Small intestine (tissue), 7 donors: ENCODE results near the gene THOC6. TPM values are rescaled to one million over a fixed set of nuclear protein-coding genes. Genes with fewer than 3 reads are reported as not detected.
"Not testable (repeated sequence)": the region's sequence is repeated elsewhere in the genome, so short reads cannot be mapped to it uniquely, and the experiment has no call there.

ENCODE experiments used
- DNase-seq, 2 donors: peaks; one replicate each; pipeline versions ENCODE4 v3.0.0 to v3.0.0-alpha.2; 2013
- FAIRE-seq: peaks from 2 replicates; lab custom pipeline; 2012; peaks lifted over from hg19 to GRCh38; lab: Jason Lieb, UNC
- H3K27ac ChIP-seq, 3 donors: one replicate each; pipeline ENCODE4 v1.5.1; 2013; ENCODE audit warnings: low read length in 2 of 3, mild to moderate bottlenecking in 2 of 3, control low read depth in 1 of 3, inconsistent platforms in 1 of 3, low read depth in 1 of 3, moderate library complexity in 1 of 3
- H3K27me3 ChIP-seq, 3 donors: one replicate each; pipeline ENCODE4 v1.6.1; 2013; ENCODE audit warnings: low read length in 3 of 3, inconsistent platforms in 1 of 3; ENCODE audit not compliant: control insufficient read depth in 3 of 3, insufficient read depth in 3 of 3
- H3K36me3 ChIP-seq, 3 donors: one replicate each; pipeline ENCODE4 v1.6.1; 2013; ENCODE audit warnings: low read length in 3 of 3, inconsistent platforms in 1 of 3, low read depth in 1 of 3, mild to moderate bottlenecking in 1 of 3, moderate library complexity in 1 of 3; ENCODE audit not compliant: control insufficient read depth in 3 of 3, insufficient read depth in 2 of 3
- H3K4me1 ChIP-seq, 3 donors: one replicate each; pipeline ENCODE4 v1.6.1; 2013; ENCODE audit warnings: low read length in 2 of 3, inconsistent platforms in 1 of 3, low read depth in 1 of 3, mild to moderate bottlenecking in 1 of 3, moderate library complexity in 1 of 3; ENCODE audit not compliant: control insufficient read depth in 3 of 3, insufficient read depth in 2 of 3
- H3K4me3 ChIP-seq, 3 donors: one replicate each; pipeline ENCODE4 v1.5.1; 2013; ENCODE audit warnings: low read length in 3 of 3, control low read depth in 1 of 3, inconsistent platforms in 1 of 3, low read depth in 1 of 3, mild to moderate bottlenecking in 1 of 3, moderate library complexity in 1 of 3
- H3K9me3 ChIP-seq, 2 donors: one replicate each; pipeline ENCODE4 v1.6.1; 2013; ENCODE audit warnings: low read depth in 1 of 2, low read length in 1 of 2; ENCODE audit not compliant: control insufficient read depth in 2 of 2, insufficient read depth in 1 of 2
- WGBS, 3 donors: extraction: QIAGEN DNeasy Blood & Tissue Kit; methylation state at CpG; one replicate each; pipeline ENCODE4 v1.1.7; 2013; 5-methylcytosine and 5-hydroxymethylcytosine counted together
- polyA plus RNA-seq, 4 donors: library from polyadenylated mRNA; stranded (reverse) in 3 of 4; unstranded in 1 of 4; fragments of 200-250 nt in 3 of 4; fragments of 120-200 nt in 1 of 4; gene quantifications; one replicate each; pipeline versions ENCODE4 v1.2.1 to v1.2.3, GENCODE V29; 2013
- donor health status: healthy with polysubstance abuse.
- donor health status: control.
- donor health status: control.
- donor health status: Bipolar disorder and iron deficiency.
- donor health status: healthy.

The THOC6 gene
- polyA plus RNA-seq, 4 donors: 35.9 to 51.4 (median 45.0) TPM

DNA sequence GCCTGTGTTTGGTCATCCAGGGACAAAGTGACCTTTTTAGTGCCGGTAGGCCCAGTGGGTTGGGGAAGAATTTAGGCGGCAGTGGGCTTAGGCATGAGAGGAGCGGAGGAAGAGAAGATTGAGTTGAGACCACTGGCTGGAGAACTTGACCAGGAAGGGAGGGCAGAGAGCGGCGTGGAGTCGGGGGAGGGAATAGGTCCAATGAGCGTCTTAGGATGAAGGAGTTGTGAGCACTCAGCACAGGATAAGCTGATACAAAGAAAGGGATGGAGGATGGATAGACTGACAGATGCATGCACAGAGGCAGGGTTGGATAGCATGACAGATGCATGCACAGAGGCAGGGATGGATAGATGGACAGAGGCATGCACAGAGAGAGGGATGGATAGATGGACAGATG lies 49.6 kb downstream of the THOC6 start:
- H3K27ac ChIP-seq: peak overlapping the region in 1 of 3 donors; percentile 9
- FAIRE-seq: no peak
- H3K36me3 ChIP-seq: peaks cover 0 to 13% (median 5%) of the 10 kb centered on the region in 3 donors
- no peak for DNase-seq
- 77 to 85% (median 84%) methylated on average over 7 of the region's 7 CpGs for WGBS, 3 donors
- H3K9me3 ChIP-seq: peaks cover 0 to 4% of the 10 kb centered on the region in 2 donors
- H3K4me1 ChIP-seq: peaks cover 0 to 2% (median 0%) of the 10 kb centered on the region in 3 donors
- no peak overlapping the region for H3K4me3 ChIP-seq
- no peaks in the 10 kb centered on the region for H3K27me3 ChIP-seq

DNA sequence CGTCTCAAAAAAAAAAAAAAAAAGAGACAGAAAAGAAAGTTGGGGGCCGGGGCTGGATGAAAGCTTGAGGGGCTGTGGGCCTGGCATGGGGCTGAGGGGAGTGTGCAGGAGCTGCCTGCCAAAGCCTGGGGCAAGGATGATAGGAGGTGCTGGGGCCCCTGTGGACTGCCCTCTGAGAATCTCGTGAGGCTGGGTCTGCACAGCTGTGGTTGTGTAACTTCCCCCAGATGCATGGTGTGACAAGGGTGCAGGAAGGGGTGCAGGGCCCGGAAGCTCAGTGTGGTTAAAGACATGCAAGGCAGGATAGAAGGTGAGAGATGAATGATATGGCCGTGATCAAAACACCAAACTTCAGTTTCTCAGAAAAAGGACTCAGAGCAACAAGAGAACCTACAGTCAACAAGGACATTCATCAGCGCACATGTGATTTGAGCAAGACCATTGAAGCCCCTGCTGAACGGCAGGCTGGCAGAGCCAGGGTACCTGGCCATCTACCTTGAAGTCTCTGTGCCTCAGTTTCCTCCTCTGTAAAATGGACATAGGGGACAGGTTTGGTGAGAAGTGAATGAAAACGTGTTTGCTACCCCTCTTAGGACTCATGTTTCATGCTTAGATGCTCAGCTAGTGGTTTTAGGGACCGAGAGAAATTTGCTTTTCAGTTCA lies 51.2 kb downstream of the THOC6 start:
- 50 to 63% (median 58%) methylated on average over 7 to 9 of the region's 9 CpGs for WGBS, 3 donors
- peaks cover 0 to 4% of the 10 kb centered on the region in 2 donors for H3K9me3 ChIP-seq
- H3K4me3 ChIP-seq: no peak overlapping the region
- H3K27me3 ChIP-seq: no peaks in the 10 kb centered on the region
- FAIRE-seq: no peak
- peak overlapping the region in 2 of 3 donors; percentile 74 to 88 for H3K27ac ChIP-seq
- H3K36me3 ChIP-seq: no peaks in the 10 kb centered on the region
- no peaks in the 10 kb centered on the region for H3K4me1 ChIP-seq
- DNase-seq: peak in 1 of 2 donors; percentile 69

DNA sequence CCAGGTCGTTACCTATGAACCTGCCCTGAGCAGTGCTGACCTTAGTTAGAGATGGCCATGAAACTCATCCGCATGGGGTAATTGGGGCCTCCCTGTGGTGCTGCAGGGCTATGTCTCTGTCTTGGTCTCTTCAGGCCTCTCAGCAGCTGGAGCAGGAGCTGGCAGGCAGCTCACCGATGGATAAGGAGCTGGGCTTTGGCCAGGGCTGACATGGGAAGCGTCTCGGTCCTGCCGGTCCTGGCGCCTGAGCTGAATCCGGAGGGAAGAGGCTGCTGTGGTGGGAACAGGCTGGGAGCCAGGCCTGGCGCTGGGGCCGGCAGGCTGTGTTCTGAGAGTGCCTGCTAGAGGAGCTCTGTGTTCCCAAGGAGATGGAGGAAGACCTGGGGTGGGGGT lies 51.7 kb downstream of the THOC6 start:
- H3K4me3 ChIP-seq: no peak overlapping the region
- FAIRE-seq: no peak

DNA sequence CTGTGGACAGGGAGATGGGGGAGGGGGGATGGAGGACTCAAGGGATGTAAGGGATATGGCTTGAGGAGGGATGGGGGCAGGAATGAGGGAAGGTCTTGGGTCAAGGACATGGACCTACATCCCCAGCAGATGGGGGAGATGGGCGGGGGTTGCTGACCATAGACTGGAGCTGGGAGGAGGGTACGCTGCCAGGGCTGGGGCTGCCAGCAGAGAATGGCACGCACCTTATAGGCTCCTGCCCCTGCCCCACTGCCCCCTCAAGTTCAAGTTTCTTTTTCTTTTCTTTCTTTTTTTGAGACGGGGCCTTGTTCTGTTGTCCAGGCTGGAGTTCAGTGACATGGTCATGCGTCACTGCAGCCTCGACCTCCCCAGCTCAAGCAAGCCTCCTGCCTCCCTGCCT lies 52.1 kb downstream of the THOC6 start:
- H3K27ac ChIP-seq: peak overlapping the region in 2 of 3 donors; percentile 5 to 75
- H3K27me3 ChIP-seq, FAIRE-seq, H3K4me3 ChIP-seq, DNase-seq, H3K9me3 ChIP-seq, H3K36me3 ChIP-seq, H3K4me1 ChIP-seq: not testable (repeated sequence)
- 76 to 90% (median 84%) methylated on average over 4 to 6 of the region's 6 CpGs for WGBS, 3 donors

More for the DNA sequence above, 51.7 kb downstream of the THOC6 start:
- DNase-seq: no peak
- Histone ChIP-seq H3K9me3 (peaks cover 0 to 4% of the 10 kb centered on the region in 2 donors), H3K36me3 (no peaks in the 10 kb centered on the region), H3K27me3 (no peaks in the 10 kb centered on the region), H3K4me1 (no peaks in the 10 kb centered on the region), H3K27ac (peak overlapping the region in 2 of 3 donors; percentile 74 to 88)
- 30 to 37% (median 30%) methylated on average over 10 of the region's 10 CpGs for WGBS, 3 donors

DNA sequence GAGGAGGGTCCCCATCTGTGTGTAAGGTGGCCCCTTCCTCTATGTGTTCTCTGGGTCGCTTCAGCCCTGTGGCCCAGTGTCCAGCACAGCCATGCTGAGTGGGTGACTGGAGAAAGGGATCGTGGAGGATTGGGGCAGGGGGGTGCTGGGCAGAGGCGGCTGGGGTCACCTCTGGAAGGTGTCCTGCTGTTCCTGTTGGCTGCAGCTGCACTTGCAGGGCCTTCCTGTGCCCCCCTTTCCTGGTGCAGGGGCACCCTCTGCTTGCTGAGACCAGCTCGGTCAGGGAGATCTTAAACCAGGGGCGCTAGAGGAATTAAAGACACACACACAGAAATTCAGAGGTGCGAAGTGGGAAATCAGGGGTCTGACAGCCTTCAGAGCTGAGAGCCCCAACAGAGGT lies 52.7 kb downstream of the THOC6 start:
- Histone ChIP-seq H3K27ac (peak overlapping the region in 1 of 3 donors; percentile 75), H3K9me3 (peaks cover 0 to 4% of the 10 kb centered on the region in 2 donors), H3K4me3 (no peak overlapping the region), H3K36me3 (no peaks in the 10 kb centered on the region), H3K4me1 (no peaks in the 10 kb centered on the region), H3K27me3 (no peaks in the 10 kb centered on the region)
- DNase-seq: no peak
- 36 to 59% (median 58%) methylated on average over 6 of the region's 6 CpGs for WGBS, 3 donors
- FAIRE-seq: no peak

Other genes starting within 250 kb of the THOC6 start
- 100 to 1,000 TPM; 166 to 718 (median 396) TPM for gene ELOB, start 246.8 kb upstream of the THOC6 start, polyA plus RNA-seq
- under 1 TPM in 1 of 4 donors, not detected in 3; 0.03 TPM for gene PRSS33, start 236.5 kb upstream of the THOC6 start, polyA plus RNA-seq
- gene PRSS41, start 225.6 kb upstream of the THOC6 start, polyA plus RNA-seq: not detected
- under 1 TPM in 2 of 4 donors, not detected in 2; 0.15 to 0.19 TPM for gene PRSS21, start 206.8 kb upstream of the THOC6 start, polyA plus RNA-seq
- 10 to 100 TPM in 3 of 4 donors, 1 to 10 TPM in 1; 5.2 to 19.9 (median 15.0) TPM for gene ZG16B, start 193.7 kb upstream of the THOC6 start, polyA plus RNA-seq
- gene PRSS22, start 165.9 kb upstream of the THOC6 start, polyA plus RNA-seq: 1 to 10 TPM in 2 of 4 donors, under 1 TPM in 2; 0.45 to 3.9 (median 1.1) TPM
- gene FLYWCH2, start 140.8 kb upstream of the THOC6 start, polyA plus RNA-seq: 10 to 100 TPM in 3 of 4 donors, 1 to 10 TPM in 1; 9.1 to 30.2 (median 23.3) TPM
- gene FLYWCH1, start 112.1 kb upstream of the THOC6 start, polyA plus RNA-seq: 10 to 100 TPM; 13.0 to 18.8 (median 14.9) TPM
- under 1 TPM in 3 of 4 donors, not detected in 1; 0.15 to 0.54 (median 0.47) TPM for gene KREMEN2, start 59.8 kb upstream of the THOC6 start, polyA plus RNA-seq
- gene PAQR4, start 54.7 kb upstream of the THOC6 start, polyA plus RNA-seq: 10 to 100 TPM in 2 of 4 donors, 1 to 10 TPM in 2; 1.4 to 19.4 (median 6.9) TPM
- 10 to 100 TPM in 2 of 4 donors, 1 to 10 TPM in 2; 2.5 to 24.7 (median 7.0) TPM for gene PKMYT1, start 43.6 kb upstream of the THOC6 start, polyA plus RNA-seq
- 1 to 10 TPM in 2 of 4 donors, under 1 TPM in 2; 0.76 to 2.7 (median 0.99) TPM for gene CLDN9, start 11.1 kb upstream of the THOC6 start, polyA plus RNA-seq
- gene CLDN6, start 5.9 kb upstream of the THOC6 start, polyA plus RNA-seq: 10 to 100 TPM in 1 of 4 donors, under 1 TPM in 1, not detected in 2; 0.04 to 24.4 TPM
- 100 to 1,000 TPM in 2 of 4 donors, 10 to 100 TPM in 2; 27.4 to 259 (median 80.2) TPM for gene TNFRSF12A, start 3.7 kb upstream of the THOC6 start, polyA plus RNA-seq
- gene HCFC1R1, start 93 bp upstream of the THOC6 start, polyA plus RNA-seq: 100 to 1,000 TPM in 1 of 4 donors, 10 to 100 TPM in 3; 51.5 to 119 (median 57.0) TPM
- gene BICDL2, start 12.9 kb downstream of the THOC6 start, polyA plus RNA-seq: 10 to 100 TPM; 19.1 to 47.8 (median 33.5) TPM
- 1 to 10 TPM in 1 of 4 donors, under 1 TPM in 3; 0.54 to 3.4 (median 0.78) TPM for gene MMP25, start 22.5 kb downstream of the THOC6 start, polyA plus RNA-seq
- 1,000 to 10,000 TPM in 1 of 4 donors, 100 to 1,000 TPM in 3; 127 to 1,061 (median 507) TPM for gene IL32, start 41.6 kb downstream of the THOC6 start, polyA plus RNA-seq
- under 1 TPM in 2 of 4 donors, not detected in 2; 0.03 to 0.46 TPM for gene ZSCAN10, start 75.3 kb downstream of the THOC6 start, polyA plus RNA-seq
- 10 to 100 TPM; 12.7 to 17.7 (median 16.2) TPM for gene ZNF205, start 88.6 kb downstream of the THOC6 start, polyA plus RNA-seq
- gene ZNF213, start 111.0 kb downstream of the THOC6 start, polyA plus RNA-seq: 10 to 100 TPM; 10.8 to 12.8 (median 11.8) TPM
- not detected for gene OR1F1, start 164.2 kb downstream of the THOC6 start, polyA plus RNA-seq
- gene ZNF200, start 211.1 kb downstream of the THOC6 start, polyA plus RNA-seq: 10 to 100 TPM in 1 of 4 donors, 1 to 10 TPM in 3; 3.8 to 10.1 (median 4.8) TPM
- gene MEFV, start 232.6 kb downstream of the THOC6 start, polyA plus RNA-seq: under 1 TPM in 2 of 4 donors, not detected in 2; 0.49 to 0.58 TPM